ENCODE data around the gene SDF4. TPM values are rescaled to one million over a fixed set of nuclear protein-coding genes. Genes with fewer than 3 reads are reported as not detected.

SDF4 gene
- total and polyA plus RNA-seq, 2 of the 13 experiments (the other 11 are each of a cell fraction or from before 2014, with no cell fraction given) = 80.8 to 107 TPM

DNA sequence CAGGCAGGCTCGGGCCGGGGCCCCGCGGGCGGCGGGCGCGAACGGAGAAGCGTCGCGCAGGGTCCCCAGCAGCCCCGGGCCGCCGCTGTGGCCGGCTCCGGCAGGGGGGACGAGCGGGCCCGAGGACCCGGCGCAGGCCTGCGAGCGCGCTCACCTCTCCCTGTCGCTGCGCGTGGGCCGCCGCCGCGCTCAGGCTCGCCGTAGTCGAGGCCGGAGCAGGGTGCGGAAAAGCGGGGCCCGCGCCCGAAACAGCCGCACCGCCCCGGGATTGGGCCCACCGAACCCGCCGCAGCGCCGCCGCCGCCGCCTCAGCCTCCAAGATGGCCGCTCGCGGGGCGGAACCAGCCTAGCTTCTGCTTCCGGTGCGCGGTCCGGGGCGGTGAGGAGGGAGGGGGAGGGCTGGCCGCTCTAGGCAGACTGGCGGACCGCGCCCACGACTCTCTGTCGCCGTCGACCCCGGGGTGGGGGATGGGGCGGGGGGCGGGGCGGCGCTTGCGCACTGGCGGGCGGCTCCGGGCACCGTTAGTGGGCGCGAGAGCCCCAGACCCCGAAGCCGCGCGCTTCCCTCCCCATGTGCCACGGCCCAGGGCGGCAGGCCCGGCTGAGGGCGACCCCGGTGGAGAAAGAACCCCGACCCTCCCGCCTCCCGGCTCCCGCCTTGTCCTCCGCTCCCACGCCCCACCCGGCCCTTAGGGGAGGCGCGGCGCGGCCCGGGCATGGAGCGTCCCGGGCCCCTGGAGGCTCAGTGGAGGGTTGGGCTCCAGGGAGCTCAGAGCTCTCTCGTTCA, 41.9 kb upstream of the SDF4 start, which contains the start of gene UBE2J2 (continued):
- 0 out of 4 replicates have a peak, but pooled peaks of 1 of the 2 experiments have one; percentile 17 for TF ChIP-seq EP300 (IDR thresholded peaks at IDR 0.05; ENCODE audit: low read depth in 2 of 2, low read length in 2 of 2)
- no peak for TF ChIP-seq EP300 (CRISPR knock-in tag; IDR thresholded peaks at IDR 0.05; ENCODE audit: borderline replicate concordance)
- peak; percentile 88 for TF ChIP-seq ZNF790 (CRISPR knock-in tag; IDR thresholded peaks at IDR 0.05; ENCODE audit: borderline replicate concordance)
- TF ChIP-seq ZNF484 (CRISPR knock-in tag; IDR thresholded peaks at IDR 0.05; ENCODE audit: borderline replicate concordance, low read depth) = no peak
- TF ChIP-seq, protein P1, sequence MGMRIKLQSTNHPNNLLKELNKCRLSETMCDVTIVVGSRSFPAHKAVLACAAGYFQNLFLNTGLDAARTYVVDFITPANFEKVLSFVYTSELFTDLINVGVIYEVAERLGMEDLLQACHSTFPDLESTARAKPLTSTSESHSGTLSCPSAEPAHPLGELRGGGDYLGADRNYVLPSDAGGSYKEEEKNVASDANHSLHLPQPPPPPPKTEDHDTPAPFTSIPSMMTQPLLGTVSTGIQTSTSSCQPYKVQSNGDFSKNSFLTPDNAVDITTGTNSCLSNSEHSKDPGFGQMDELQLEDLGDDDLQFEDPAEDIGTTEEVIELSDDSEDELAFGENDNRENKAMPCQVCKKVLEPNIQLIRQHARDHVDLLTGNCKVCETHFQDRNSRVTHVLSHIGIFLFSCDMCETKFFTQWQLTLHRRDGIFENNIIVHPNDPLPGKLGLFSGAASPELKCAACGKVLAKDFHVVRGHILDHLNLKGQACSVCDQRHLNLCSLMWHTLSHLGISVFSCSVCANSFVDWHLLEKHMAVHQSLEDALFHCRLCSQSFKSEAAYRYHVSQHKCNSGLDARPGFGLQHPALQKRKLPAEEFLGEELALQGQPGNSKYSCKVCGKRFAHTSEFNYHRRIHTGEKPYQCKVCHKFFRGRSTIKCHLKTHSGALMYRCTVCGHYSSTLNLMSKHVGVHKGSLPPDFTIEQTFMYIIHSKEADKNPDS (CRISPR knock-in tag; IDR thresholded peaks at IDR 0.05) = peak; percentile 54; the same call in 1 of the 2 replicates
- peak; percentile 98 for TF ChIP-seq ZNF574 (CRISPR knock-in tag; IDR thresholded peaks at IDR 0.05)
- no peak for TF ChIP-seq CENPX (CRISPR knock-in tag; IDR thresholded peaks at IDR 0.05)
- TF ChIP-seq ZNF207 (IDR thresholded peaks at IDR 0.05; ENCODE audit: borderline replicate concordance) = no peak
- TF ChIP-seq PAX8 (CRISPR knock-in tag; IDR thresholded peaks at IDR 0.05; ENCODE audit: borderline replicate concordance) = no peak
- TF ChIP-seq ZFP36 (IDR thresholded peaks at IDR 0.05; ENCODE audit: borderline replicate concordance, low read depth, low read length, partially characterized antibody) = no peak
- no peak for TF ChIP-seq FLYWCH1 (CRISPR knock-in tag; IDR thresholded peaks at IDR 0.05)
- TF ChIP-seq ZSCAN9 (CRISPR knock-in tag; IDR thresholded peaks at IDR 0.05; ENCODE audit: borderline replicate concordance) = no peak
- no peak for TF ChIP-seq ZNF605 (CRISPR knock-in tag; IDR thresholded peaks at IDR 0.05)
- no peak for TF ChIP-seq MAFG (CRISPR knock-in tag; IDR thresholded peaks at IDR 0.05)
- TF ChIP-seq, protein P2, sequence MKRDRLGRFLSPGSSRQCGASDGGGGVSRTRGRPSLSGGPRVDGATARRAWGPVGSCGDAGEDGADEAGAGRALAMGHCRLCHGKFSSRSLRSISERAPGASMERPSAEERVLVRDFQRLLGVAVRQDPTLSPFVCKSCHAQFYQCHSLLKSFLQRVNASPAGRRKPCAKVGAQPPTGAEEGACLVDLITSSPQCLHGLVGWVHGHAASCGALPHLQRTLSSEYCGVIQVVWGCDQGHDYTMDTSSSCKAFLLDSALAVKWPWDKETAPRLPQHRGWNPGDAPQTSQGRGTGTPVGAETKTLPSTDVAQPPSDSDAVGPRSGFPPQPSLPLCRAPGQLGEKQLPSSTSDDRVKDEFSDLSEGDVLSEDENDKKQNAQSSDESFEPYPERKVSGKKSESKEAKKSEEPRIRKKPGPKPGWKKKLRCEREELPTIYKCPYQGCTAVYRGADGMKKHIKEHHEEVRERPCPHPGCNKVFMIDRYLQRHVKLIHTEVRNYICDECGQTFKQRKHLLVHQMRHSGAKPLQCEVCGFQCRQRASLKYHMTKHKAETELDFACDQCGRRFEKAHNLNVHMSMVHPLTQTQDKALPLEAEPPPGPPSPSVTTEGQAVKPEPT (CRISPR knock-in tag; IDR thresholded peaks at IDR 0.05; ENCODE audit: low read depth) = 0 out of 2 replicates have a peak, but pooled peaks have one; percentile 86
- TF ChIP-seq, protein P3, sequence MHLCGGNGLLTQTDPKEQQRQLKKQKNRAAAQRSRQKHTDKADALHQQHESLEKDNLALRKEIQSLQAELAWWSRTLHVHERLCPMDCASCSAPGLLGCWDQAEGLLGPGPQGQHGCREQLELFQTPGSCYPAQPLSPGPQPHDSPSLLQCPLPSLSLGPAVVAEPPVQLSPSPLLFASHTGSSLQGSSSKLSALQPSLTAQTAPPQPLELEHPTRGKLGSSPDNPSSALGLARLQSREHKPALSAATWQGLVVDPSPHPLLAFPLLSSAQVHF (CRISPR knock-in tag; IDR thresholded peaks at IDR 0.05) = no peak
- peak; percentile 79 for TF ChIP-seq TOPORS (CRISPR knock-in tag; IDR thresholded peaks at IDR 0.05)
- TF ChIP-seq ZNF382 (CRISPR knock-in tag; IDR thresholded peaks at IDR 0.05; ENCODE audit: borderline replicate concordance) = no peak
- TF ChIP-seq, protein P4, sequence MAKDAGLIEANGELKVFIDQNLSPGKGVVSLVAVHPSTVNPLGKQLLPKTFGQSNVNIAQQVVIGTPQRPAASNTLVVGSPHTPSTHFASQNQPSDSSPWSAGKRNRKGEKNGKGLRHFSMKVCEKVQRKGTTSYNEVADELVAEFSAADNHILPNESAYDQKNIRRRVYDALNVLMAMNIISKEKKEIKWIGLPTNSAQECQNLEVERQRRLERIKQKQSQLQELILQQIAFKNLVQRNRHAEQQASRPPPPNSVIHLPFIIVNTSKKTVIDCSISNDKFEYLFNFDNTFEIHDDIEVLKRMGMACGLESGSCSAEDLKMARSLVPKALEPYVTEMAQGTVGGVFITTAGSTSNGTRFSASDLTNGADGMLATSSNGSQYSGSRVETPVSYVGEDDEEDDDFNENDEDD (CRISPR knock-in tag; IDR thresholded peaks at IDR 0.05; ENCODE audit: borderline replicate concordance) = peak; percentile 72; the same call in 1 of the 2 replicates
- peak; percentile 42 for TF ChIP-seq HNRNPK (IDR thresholded peaks at IDR 0.05; ENCODE audit: low read depth, low read length, poor library complexity, severe bottlenecking)
